K562 (cell line): ENCODE data around the gene UBE2K. TPM values are rescaled to one million over a fixed set of nuclear protein-coding genes. Genes with fewer than 3 reads are reported as not detected.

Experiments
- ATAC-seq: fragments of 200-7000 bp; cut with Tn5 transposase; 3 replicates; pipeline ENCODE4 v1.9.1; 2020; ENCODE audit warnings: moderate library complexity
- BruUV-seq: library from RNA; stranded (reverse); fragments of 400-500 nt; replicated peaks from 2 replicates; lab custom pipeline; 2021; lab: Mats Ljungman, UMichigan
- CTCF ChIA-PET: fragments of 300-600 bp; formaldehyde crosslinking; extraction: SDS; loops from one replicate; lab custom pipeline; 2021; ENCODE audit warnings: low intra/inter-chr PET ratio; lab: Yijun Ruan, JAX
- POLR2A ChIA-PET: fragments of 300-600, 350-650 bp; sonication (Branson Sonifier 250); formaldehyde crosslinking; extraction: SDS; loops from one replicate; lab custom pipeline; 2021; ENCODE audit warnings: antibody characterized with exemption, inconsistent platforms; lab: Yijun Ruan, JAX
- DNase-seq, 4 experiments: peaks; one replicate each; pipeline versions ENCODE4 v3.0.0 to v3.0.0-alpha.2; 2011 to 2018; ENCODE audit warnings: low spot score in 3 of 4, mixed read lengths in 3 of 4; ENCODE audit errors: extremely low read depth in 1 of 4
- FAIRE-seq: peaks from 2 replicates; lab custom pipeline; 2011; peaks lifted over from hg19 to GRCh38; lab: Jason Lieb, UNC
- H2AFZ ChIP-seq: 2 replicates; pipeline ENCODE4 v1.6.0; 2011; ENCODE audit warnings: low read depth, low read length, control low read depth, inconsistent platforms
- H3K27ac ChIP-seq: fragments of 200-600 bp; 3 replicates; pipeline ENCODE4 v1.8.0; 2011; ENCODE audit warnings: low read depth, mild to moderate bottlenecking, control low read depth, inconsistent platforms, low read length, moderate library complexity, mixed read lengths; ENCODE audit errors: extremely low read depth
- H3K27me3 ChIP-seq, 2 experiments: fragments of 300-600 bp in 1 of 2; 2 replicates in 1 of 2; 3 replicates in 1 of 2; pipeline versions ENCODE4 v1.6.0 to v1.8.0; 2011; ENCODE audit warnings: inconsistent platforms in 2 of 2, low read length in 2 of 2, mild to moderate bottlenecking in 1 of 2, mixed read lengths in 1 of 2, moderate library complexity in 1 of 2; ENCODE audit not compliant: control insufficient read depth in 2 of 2, insufficient read depth in 2 of 2
- H3K36me3 ChIP-seq: fragments of 300-600 bp; 3 replicates; pipeline ENCODE4 v1.8.0; 2011; ENCODE audit warnings: mild to moderate bottlenecking, low read length, inconsistent platforms; ENCODE audit not compliant: control insufficient read depth, insufficient read depth
- H3K4me1 ChIP-seq, 2 experiments: fragments of 200-600 bp in 1 of 2; replicated peaks in 1 of 2; 2 replicates in 1 of 2; 3 replicates in 1 of 2; pipeline versions ENCODE4 v1.5.1 to v1.8.0; 2011; ENCODE audit warnings: inconsistent platforms in 2 of 2, low read length in 2 of 2, mild to moderate bottlenecking in 1 of 2, mixed read lengths in 1 of 2, moderate library complexity in 1 of 2; ENCODE audit not compliant: control insufficient read depth in 2 of 2, insufficient read depth in 2 of 2
- H3K4me2 ChIP-seq: 2 replicates; pipeline ENCODE4 v1.6.1; 2011; ENCODE audit warnings: low read length, control low read depth, inconsistent platforms, mixed read lengths; ENCODE audit not compliant: insufficient read depth
- H3K4me3 ChIP-seq: fragments of 200-600 bp; sonication (generic), shearing (Covaris generic); 2 replicates; pipeline ENCODE4 v1.5.1; 2016; ENCODE audit warnings: control low read depth, inconsistent platforms
- H3K79me2 ChIP-seq: fragments of 200-600 bp; 3 replicates; pipeline ENCODE4 v1.8.0; 2011; ENCODE audit warnings: low read length, inconsistent platforms; ENCODE audit not compliant: control insufficient read depth, insufficient read depth
- H3K9ac ChIP-seq, 2 experiments: 2 replicates each; pipeline versions ENCODE4 v1.6.0 to v1.6.1; 2011; ENCODE audit warnings: low read depth in 2 of 2, low read length in 2 of 2, control low read depth in 1 of 2, inconsistent platforms in 1 of 2, mild to moderate bottlenecking in 1 of 2, mixed read lengths in 1 of 2; ENCODE audit not compliant: insufficient read depth in 1 of 2
- H3K9me1 ChIP-seq: one replicate; pipeline ENCODE4 v1.6.0; 2011; ENCODE audit warnings: inconsistent platforms, mild to moderate bottlenecking, low read length, moderate library complexity; ENCODE audit not compliant: control insufficient read depth, insufficient read depth
- H3K9me3 ChIP-seq: replicated peaks from 2 replicates; pipeline ENCODE4 v1.5.1; 2011; ENCODE audit warnings: low read depth, low read length, inconsistent platforms; ENCODE audit not compliant: control insufficient read depth, insufficient read depth
- H4K20me1 ChIP-seq: replicated peaks from 2 replicates; pipeline ENCODE4 v1.6.1; 2011; ENCODE audit warnings: low read length, inconsistent platforms, mixed read lengths; ENCODE audit not compliant: control insufficient read depth, insufficient read depth
- ASH1L ChIP-seq: fragments of 450-650 bp; IDR thresholded peaks from 2 replicates; pipeline ENCODE4 v1.6.1; 2018; ENCODE audit warnings: borderline replicate concordance, mild to moderate bottlenecking, low read depth; ENCODE audit not compliant: partially characterized antibody
- CHD2 ChIP-seq: IDR thresholded peaks from 2 replicates; pipeline ENCODE4 v1.6.1; 2011; ENCODE audit warnings: low read depth, low read length
- HLTF ChIP-seq: fragments of 450-650 bp; IDR thresholded peaks from 2 replicates; pipeline ENCODE4 v1.6.1; 2016
- NFIX ChIP-seq: fragments of 250-450 bp; sonication (Bioruptor Pico); IDR thresholded peaks from 2 replicates; pipeline ENCODE4 v1.4.0; 2020; ENCODE audit warnings: low read depth, mild to moderate bottlenecking, moderate library complexity
- POLR2A ChIP-seq: fragments of 450-650 bp; conservative IDR thresholded peaks from 2 replicates; pipeline ENCODE4 v1.6.1; 2016
- POLR2G ChIP-seq: fragments of 200-400 bp; formaldehyde crosslinking; IDR thresholded peaks from 2 replicates; pipeline ENCODE4 v1.6.1; 2017; ENCODE audit warnings: low read depth, mild to moderate bottlenecking, antibody characterized with exemption, low read length, moderate library complexity
- POLR3A ChIP-seq: IDR thresholded peaks from 2 replicates; pipeline ENCODE4 v1.6.1; 2011; ENCODE audit warnings: borderline replicate concordance, mild to moderate bottlenecking, moderate library complexity; ENCODE audit not compliant: insufficient read length, insufficient read depth; ENCODE audit errors: extremely low read depth
- ZBTB33 ChIP-seq: sonication (generic); formaldehyde crosslinking; IDR thresholded peaks from 2 replicates; pipeline ENCODE4 v1.8.1; 2023; ENCODE audit warnings: mild to moderate bottlenecking, missing genetic modification reagents
- WGBS: fragments of 100-300 bp; shearing (Covaris generic); methylation state at CpG from one replicate; pipeline ENCODE4 v1.1.6; 2016; ENCODE audit warnings: low coverage, mixed read lengths; ENCODE audit not compliant: insufficient coverage; ENCODE audit errors: missing lambda C conversion rate; 5-methylcytosine and 5-hydroxymethylcytosine counted together
- in situ Hi-C: fragments of 300-500 bp; cut with MboI; formaldehyde crosslinking; loops from 4 replicates; pipeline ENCODE4 v1.15.0; 2018; ENCODE audit warnings: inconsistent platforms, mixed read lengths
- intact Hi-C: fragments of 100-400 bp; cut with micrococcal nuclease; formaldehyde crosslinking; loops from 2 replicates; pipeline ENCODE4 v1.14.2; 2022
- polyA plus RNA-seq, 8 experiments: library from polyadenylated mRNA; depleted of rRNA in 4 of 8; stranded (reverse) in 5 of 8; unstranded in 3 of 8; fragments of >200 nt; fragmentation: Nextera tagmentation in 2 of 8; fragmentation: Illumina TruSeq in 1 of 8; extraction: Ambion mirVana in 2 of 8; extraction: Trizol in 1 of 8; gene quantifications; 2 replicates each; pipeline versions ENCODE4 v1.2.1 to v1.2.3, GENCODE V29; 2011 to 2014; ENCODE audit warnings: inconsistent platforms in 1 of 8, missing spikeins in 1 of 8
- total RNA-seq, 7 experiments: library from RNA; depleted of rRNA in 6 of 7; stranded (reverse); fragments of >200 nt in 6 of 7; fragmentation: Illumina TruSeq in 2 of 7; extraction: Trizol in 2 of 7; gene quantifications; 2 replicates each; pipeline versions ENCODE4 v1.2.1 to v1.2.3, GENCODE V29; 2011 to 2021; ENCODE audit warnings: low replicate concordance in 1 of 7

The UBE2K gene
- total and polyA plus RNA-seq, 9 of the 15 experiments (the other 6 are each of a cell fraction or from before 2014, with no cell fraction given) = 29.8 to 190 (median 62.6) TPM

GRCh38 chr4:39763714-39764572 lies 66.0 kb downstream of the UBE2K start (continued):
- TF ChIP-seq ASH1L = no peak
- no peak for TF ChIP-seq CHD2
- no peak for TF ChIP-seq HLTF

GRCh38 chr4:39770005-39770404 lies 72.1 kb downstream of the UBE2K start:
- Histone ChIP-seq H3K36me3 (peaks cover 66% of the 10 kb centered on the region; the same call in 2 of the 3 replicates), H4K20me1 (no peaks in the 10 kb centered on the region), H3K9me1 (no peaks in the 10 kb centered on the region)
- no peak for ATAC-seq
- TF ChIP-seq NFIX (CRISPR knock-in tag) = no peak
- TF ChIP-seq POLR2A = 0 out of 2 replicates have a peak, but pooled peaks have one; percentile 21
- TF ChIP-seq POLR2G = peak; percentile 61
- 0 out of 2 replicates have a peak, but pooled peaks have one; percentile 55 for TF ChIP-seq ZBTB33
- no peak for TF ChIP-seq POLR3A
- TF ChIP-seq, all 486 proteins: peak for 3
- Histone ChIP-seq H3K79me2 (no peaks in the 10 kb centered on the region), H3K4me2 (no peak overlapping the region), H3K9me3 (no peaks in the 10 kb centered on the region), H3K4me1 (peaks cover 0 to 3% of the 10 kb centered on the region in 2 experiments; a peak in 1 of 5 replicates), H2AFZ (no peak overlapping the region), H3K9ac (no peak overlapping the region), H3K27ac (no peak overlapping the region), H3K27me3 (no peaks in the 10 kb centered on the region), H3K4me3 (no peak overlapping the region)
- WGBS = 97% methylated on average over 23 of the region's 25 CpGs
- intact Hi-C loops = no loop called here
- BruUV-seq = no TSS peak
- CTCF ChIA-PET = no interaction called here
- no peak for DNase-seq
- POLR2A ChIA-PET = no interaction called here
- FAIRE-seq = no peak
- in situ Hi-C loops = no loop called here
